Loucy (cell line): ENCODE results near the gene FITM1.

Experiments
- H2AFZ ChIP-seq: fragments of 200-600 bp; sonication (generic); 2 replicates; pipeline ENCODE4 v1.6.0; 2016; ENCODE audit warnings: antibody characterized with exemption, mild to moderate bottlenecking, low read length, moderate library complexity
- H3F3A ChIP-seq: fragments of 200-600 bp; 2 replicates; pipeline ENCODE4 v1.6.0; 2016; ENCODE audit warnings: antibody characterized with exemption, low read depth, mild to moderate bottlenecking
- H3K27me3 ChIP-seq: fragments of 200-600 bp; sonication (generic); 2 replicates; pipeline ENCODE4 v1.6.1; 2014; ENCODE audit warnings: low read length, mild to moderate bottlenecking; ENCODE audit not compliant: insufficient read depth, poor library complexity, severe bottlenecking
- H3K36me3 ChIP-seq: fragments of 200-600 bp; sonication (generic); 2 replicates; pipeline ENCODE4 v1.6.1; 2016; ENCODE audit warnings: low read length; ENCODE audit not compliant: insufficient read depth
- H3K4me1 ChIP-seq: fragments of 200-600 bp; sonication (generic); 2 replicates; pipeline ENCODE4 v1.5.1; 2014; ENCODE audit warnings: low read length, mild to moderate bottlenecking; ENCODE audit not compliant: insufficient read depth, poor library complexity, severe bottlenecking
- H3K4me2 ChIP-seq: fragments of 200-600 bp; sonication (generic); 2 replicates; pipeline ENCODE4 v1.6.0; 2014; ENCODE audit warnings: antibody characterized with exemption, low read length, low read depth, mild to moderate bottlenecking; ENCODE audit not compliant: poor library complexity, severe bottlenecking
- H3K4me3 ChIP-seq: fragments of 200-600 bp; sonication (generic); 2 replicates; pipeline ENCODE4 v1.5.1; 2014; ENCODE audit warnings: low read length, mild to moderate bottlenecking, mixed read lengths; ENCODE audit not compliant: poor library complexity, severe bottlenecking
- H3K79me2 ChIP-seq: fragments of 200-600 bp; sonication (generic); 2 replicates; pipeline ENCODE4 v1.6.1; 2014; ENCODE audit warnings: low read length; ENCODE audit not compliant: insufficient read depth
- H3K9ac ChIP-seq: fragments of 200-600 bp; sonication (generic); 2 replicates; pipeline ENCODE4 v1.6.0; 2014; ENCODE audit warnings: mild to moderate bottlenecking, low read depth, low read length, moderate library complexity; ENCODE audit not compliant: poor library complexity, severe bottlenecking
- H3K9me2 ChIP-seq: fragments of 200-600 bp; sonication (generic); replicated peaks from 2 replicates; pipeline ENCODE4 v1.6.1; 2016; ENCODE audit warnings: low read depth, low read length, mixed read lengths
- H3K9me3 ChIP-seq: fragments of 200-600 bp; sonication (generic); 2 replicates; pipeline ENCODE4 v1.6.1; 2014; ENCODE audit warnings: mild to moderate bottlenecking, antibody characterized with exemption, low read length, low read depth; ENCODE audit not compliant: insufficient read depth
- H4K20me1 ChIP-seq: fragments of 200-600 bp; sonication (generic); 2 replicates; pipeline ENCODE4 v1.6.0; 2014; ENCODE audit warnings: antibody characterized with exemption, low read length, mild to moderate bottlenecking; ENCODE audit not compliant: insufficient read depth, poor library complexity, severe bottlenecking
- CTCF ChIP-seq: fragments of 200-600 bp; sonication (generic); conservative IDR thresholded peaks from 2 replicates; pipeline ENCODE4 v1.5.1; 2014; ENCODE audit warnings: mild to moderate bottlenecking, antibody characterized with exemption, low read length
- EZH2phosphoT487 ChIP-seq: fragments of 200-600 bp; IDR thresholded peaks from 2 replicates; pipeline ENCODE4 v1.6.1; 2018; ENCODE audit warnings: antibody characterized with exemption, mild to moderate bottlenecking, moderate library complexity, borderline replicate concordance

The FITM1 gene

GRCh38 chr14:24114532-24115421 lies 15.7 kb upstream of the FITM1 start, which contains the start of the genes DCAF11 and NRL:
Gene DCAF11, plus strand, starts transcription at chr14:24114777. Its CDS starts 818 bp downstream, at chr14:24115595.
Gene NRL, minus strand, starts transcription at chr14:24114949. Its CDS starts 32,101 bp downstream, at chr14:24082848.
- no peaks in the 10 kb centered on the region for H3K9me3 ChIP-seq
- peak within 1 kb of the TSS; percentile 91 for H3K9ac ChIP-seq
- H4K20me1 ChIP-seq, result peaks cover 11% of the 10 kb centered on the region
- no peaks in the 10 kb centered on the region for H3K9me2 ChIP-seq
- peaks cover 27% of the 10 kb centered on the region; the same call in 1 of the 2 replicates for H3K36me3 ChIP-seq
- H3K4me2 ChIP-seq, result peak within 1 kb of the TSS; percentile 90
- peak within 1 kb of the TSS; percentile 89 for H2AFZ ChIP-seq
- peaks cover 19% of the 10 kb centered on the region for H3K4me1 ChIP-seq
- no peaks in the 10 kb centered on the region for H3K27me3 ChIP-seq
- H3K79me2 ChIP-seq, result peaks cover 29% of the 10 kb centered on the region
- peak within 1 kb of the TSS; percentile 91 for H3K4me3 ChIP-seq
- H3F3A ChIP-seq, result peaks cover 6% of the 10 kb centered on the region; the same call in 1 of the 2 replicates
- TF ChIP-seq EZH2phosphoT487, result no peak

GRCh38 chr14:24115422-24116127 lies 14.9 kb upstream of the FITM1 start:
- H3F3A ChIP-seq, result peaks cover 6% of the 10 kb centered on the region; the same call in 1 of the 2 replicates
- peaks cover 11% of the 10 kb centered on the region for H4K20me1 ChIP-seq
- H3K9ac ChIP-seq, result peak overlapping the region; percentile 91
- H2AFZ ChIP-seq, result peak overlapping the region; percentile 79
- H3K79me2 ChIP-seq, result peaks cover 29% of the 10 kb centered on the region
- H3K27me3 ChIP-seq, result no peaks in the 10 kb centered on the region
- no peaks in the 10 kb centered on the region for H3K9me2 ChIP-seq
- H3K4me1 ChIP-seq, result peaks cover 19% of the 10 kb centered on the region
- TF ChIP-seq CTCF, result no peak
- TF ChIP-seq EZH2phosphoT487, result no peak
- H3K36me3 ChIP-seq, result peaks cover 30% of the 10 kb centered on the region; the same call in 1 of the 2 replicates
- peak overlapping the region; percentile 91 for H3K4me3 ChIP-seq
- H3K9me3 ChIP-seq, result no peaks in the 10 kb centered on the region
- H3K4me2 ChIP-seq, result peak overlapping the region; percentile 88

- Histone ChIP-seq H3K9me3 (no peaks in the 10 kb centered on the region), H3K79me2 (peaks cover 29% of the 10 kb centered on the region), H3K4me3 (peak overlapping the region; percentile 91), H3F3A (peaks cover 6% of the 10 kb centered on the region; the same call in 1 of the 2 replicates), H3K9me2 (no peaks in the 10 kb centered on the region), H3K4me1 (peaks cover 19% of the 10 kb centered on the region), H2AFZ (no peak overlapping the region), H3K27me3 (no peaks in the 10 kb centered on the region), H3K9ac (peak overlapping the region; percentile 91), H3K36me3 (peaks cover 37% of the 10 kb centered on the region), H4K20me1 (peaks cover 11% of the 10 kb centered on the region), H3K4me2 (peak overlapping the region; percentile 88)
- TF ChIP-seq EZH2phosphoT487 (no peak), CTCF (no peak)
These were observed 14.2 kb upstream of the FITM1 start for GRCh38 chr14:24116128-24116814.
